DOHH2 (cell line): Measurements from ENCODE around the gene BMX.

ENCODE experiments used
- H3F3A ChIP-seq: fragments of 200-600 bp; sonication (generic), shearing (Covaris generic); 2 replicates; pipeline ENCODE4 v1.6.0; 2016; ENCODE audit warnings: antibody characterized with exemption, mild to moderate bottlenecking; ENCODE audit not compliant: control insufficient read depth, insufficient read depth
- H3K27ac ChIP-seq: fragments of 200-600 bp; sonication (generic); 2 replicates; pipeline ENCODE4 v1.5.1; 2014; ENCODE audit warnings: low read depth, mild to moderate bottlenecking, low read length, moderate library complexity
- H3K27me3 ChIP-seq: fragments of 200-600 bp; sonication (generic); 2 replicates; pipeline ENCODE4 v1.6.1; 2014; ENCODE audit warnings: mild to moderate bottlenecking, low read length, mixed read lengths; ENCODE audit not compliant: control insufficient read depth
- H3K36me3 ChIP-seq: fragments of 200-600 bp; sonication (generic); 2 replicates; pipeline ENCODE4 v1.6.1; 2014; ENCODE audit warnings: mild to moderate bottlenecking, low read length, moderate library complexity, mixed read lengths; ENCODE audit not compliant: control insufficient read depth
- H3K4me1 ChIP-seq: fragments of 200-600 bp; sonication (generic); 2 replicates; pipeline ENCODE4 v1.6.1; 2014; ENCODE audit warnings: mild to moderate bottlenecking, low read length, mixed read lengths; ENCODE audit not compliant: control insufficient read depth
- H3K4me2 ChIP-seq: fragments of 200-600 bp; sonication (generic); 2 replicates; pipeline ENCODE4 v1.6.0; 2014; ENCODE audit warnings: mild to moderate bottlenecking, low read length, moderate library complexity
- H3K4me3 ChIP-seq: fragments of 200-600 bp; sonication (generic); 2 replicates; pipeline ENCODE4 v1.5.1; 2014; ENCODE audit warnings: mild to moderate bottlenecking, low read length, mixed read lengths
- H3K79me2 ChIP-seq: fragments of 200-600 bp; sonication (generic); 2 replicates; pipeline ENCODE4 v1.6.1; 2014; ENCODE audit warnings: mild to moderate bottlenecking, low read length, mixed read lengths; ENCODE audit not compliant: control insufficient read depth
- H3K9me2 ChIP-seq: fragments of 200-600 bp; sonication (generic); replicated peaks from 2 replicates; pipeline ENCODE4 v1.6.1; 2014; ENCODE audit warnings: mild to moderate bottlenecking, low read length, mixed read lengths; ENCODE audit not compliant: control insufficient read depth
- H3K9me3 ChIP-seq: fragments of 200-600 bp; sonication (generic); 2 replicates; pipeline ENCODE4 v1.6.1; 2014; ENCODE audit warnings: antibody characterized with exemption, low read length, mixed read lengths; ENCODE audit not compliant: control insufficient read depth, insufficient read depth
- H4K20me1 ChIP-seq: fragments of 200-600 bp; sonication (generic); 2 replicates; pipeline ENCODE4 v1.6.0; 2014; ENCODE audit warnings: low read depth, mild to moderate bottlenecking, antibody characterized with exemption, low read length, moderate library complexity; ENCODE audit not compliant: control insufficient read depth, insufficient read depth
- EZH2phosphoT487 ChIP-seq: fragments of 200-600 bp; sonication (generic); IDR thresholded peaks from 2 replicates; pipeline ENCODE4 v1.6.1; 2017; ENCODE audit warnings: borderline replicate concordance, mild to moderate bottlenecking, antibody characterized with exemption, low read length, moderate library complexity, mixed read lengths
- TF ChIP-seq, protein P1 (sequence below): fragments of 200-600 bp; sonication (generic); IDR thresholded peaks from one replicate; pipeline ENCODE4 v1.5.1; 2014; ENCODE audit warnings: antibody characterized with exemption, mild to moderate bottlenecking, low read depth, low read length; ENCODE audit not compliant: poor library complexity, severe bottlenecking

The BMX gene

DNA sequence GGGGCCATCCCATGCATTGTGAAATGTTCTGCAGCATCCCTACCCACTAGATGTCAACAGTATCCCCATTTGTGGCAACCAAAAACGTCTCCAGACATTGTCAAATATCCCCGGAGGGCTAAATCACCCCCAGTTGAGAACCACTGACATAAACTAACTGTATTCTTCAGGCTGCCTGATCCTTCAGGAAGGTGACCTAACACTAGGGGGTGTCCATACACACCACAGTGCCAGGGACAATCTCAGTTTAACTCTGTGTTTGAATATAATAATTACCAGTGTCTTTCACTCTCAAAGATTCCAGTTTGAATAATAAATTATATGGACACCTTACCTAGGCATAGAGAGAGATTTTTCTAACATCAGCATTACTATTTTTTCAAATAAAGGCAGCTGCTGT is 93.8 kb downstream of the BMX start:
- TF ChIP-seq, protein P1, sequence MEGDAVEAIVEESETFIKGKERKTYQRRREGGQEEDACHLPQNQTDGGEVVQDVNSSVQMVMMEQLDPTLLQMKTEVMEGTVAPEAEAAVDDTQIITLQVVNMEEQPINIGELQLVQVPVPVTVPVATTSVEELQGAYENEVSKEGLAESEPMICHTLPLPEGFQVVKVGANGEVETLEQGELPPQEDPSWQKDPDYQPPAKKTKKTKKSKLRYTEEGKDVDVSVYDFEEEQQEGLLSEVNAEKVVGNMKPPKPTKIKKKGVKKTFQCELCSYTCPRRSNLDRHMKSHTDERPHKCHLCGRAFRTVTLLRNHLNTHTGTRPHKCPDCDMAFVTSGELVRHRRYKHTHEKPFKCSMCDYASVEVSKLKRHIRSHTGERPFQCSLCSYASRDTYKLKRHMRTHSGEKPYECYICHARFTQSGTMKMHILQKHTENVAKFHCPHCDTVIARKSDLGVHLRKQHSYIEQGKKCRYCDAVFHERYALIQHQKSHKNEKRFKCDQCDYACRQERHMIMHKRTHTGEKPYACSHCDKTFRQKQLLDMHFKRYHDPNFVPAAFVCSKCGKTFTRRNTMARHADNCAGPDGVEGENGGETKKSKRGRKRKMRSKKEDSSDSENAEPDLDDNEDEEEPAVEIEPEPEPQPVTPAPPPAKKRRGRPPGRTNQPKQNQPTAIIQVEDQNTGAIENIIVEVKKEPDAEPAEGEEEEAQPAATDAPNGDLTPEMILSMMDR: no peak
- TF ChIP-seq EZH2phosphoT487: no peak
- H3K27ac ChIP-seq: no peak overlapping the region
- H3K27me3 ChIP-seq: no peaks in the 10 kb centered on the region
- no peaks in the 10 kb centered on the region for H3F3A ChIP-seq
- no peak overlapping the region for H3K4me3 ChIP-seq
- no peaks in the 10 kb centered on the region for H3K79me2 ChIP-seq
- H3K36me3 ChIP-seq: no peaks in the 10 kb centered on the region
- no peaks in the 10 kb centered on the region for H3K4me1 ChIP-seq
- H3K9me2 ChIP-seq: no peaks in the 10 kb centered on the region
- no peaks in the 10 kb centered on the region for H4K20me1 ChIP-seq
- no peak overlapping the region for H3K4me2 ChIP-seq
- H3K9me3 ChIP-seq: no peaks in the 10 kb centered on the region

DNA sequence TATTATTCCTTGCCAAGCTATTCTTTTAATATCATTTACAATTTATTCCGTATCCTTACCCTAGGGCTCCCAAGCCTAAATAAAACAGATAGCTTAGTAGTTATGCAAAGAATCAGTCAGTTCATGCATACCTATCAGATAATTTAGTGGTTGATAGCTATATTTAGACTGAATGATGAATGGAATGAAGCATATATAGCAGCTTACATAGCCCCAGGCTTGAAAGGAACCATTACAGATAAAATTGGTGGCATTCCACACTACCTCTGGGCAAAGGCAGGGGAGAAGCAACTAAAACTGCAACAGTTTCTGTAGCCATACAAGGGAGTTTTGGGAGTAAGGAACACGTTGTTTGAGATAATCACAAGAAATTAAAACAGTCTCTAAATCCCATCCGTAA is 97.4 kb downstream of the BMX start:
- Histone ChIP-seq H3K4me3 (no peak overlapping the region), H3F3A (no peaks in the 10 kb centered on the region), H3K4me2 (no peak overlapping the region), H3K9me3 (no peaks in the 10 kb centered on the region), H3K79me2 (no peaks in the 10 kb centered on the region), H3K36me3 (no peaks in the 10 kb centered on the region), H4K20me1 (no peaks in the 10 kb centered on the region), H3K4me1 (no peaks in the 10 kb centered on the region), H3K27me3 (no peaks in the 10 kb centered on the region), H3K27ac (no peak overlapping the region), H3K9me2 (no peaks in the 10 kb centered on the region)
- no peak for TF ChIP-seq EZH2phosphoT487
- TF ChIP-seq, protein P1: no peak

DNA sequence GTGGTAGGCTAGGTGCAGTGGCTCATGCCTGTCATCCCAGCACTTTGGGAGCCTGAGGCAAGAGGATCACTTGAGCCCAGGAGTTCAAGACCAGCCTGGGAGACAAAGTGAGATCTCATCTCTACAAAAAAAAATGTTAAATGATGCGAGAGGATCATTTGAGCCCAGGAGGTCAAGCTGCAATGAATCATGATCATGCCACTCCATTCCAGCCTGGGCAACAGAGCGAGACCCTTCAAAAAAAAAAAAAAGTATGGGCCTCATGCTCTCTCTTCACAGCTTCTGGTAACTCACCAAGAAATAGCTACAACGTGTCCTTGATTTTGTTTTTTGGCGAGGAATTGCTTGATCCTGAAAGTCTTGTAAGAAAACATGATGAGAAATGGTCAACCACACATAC is 98.9 kb downstream of the BMX start:
- no peak overlapping the region for H3K4me3 ChIP-seq
- no peaks in the 10 kb centered on the region for H3K9me3 ChIP-seq
- H3K4me1 ChIP-seq: no peaks in the 10 kb centered on the region
- H3K9me2 ChIP-seq: no peaks in the 10 kb centered on the region
- H3K79me2 ChIP-seq: no peaks in the 10 kb centered on the region
- H3K4me2 ChIP-seq: no peak overlapping the region
- no peak overlapping the region for H3K27ac ChIP-seq
- H3K36me3 ChIP-seq: no peaks in the 10 kb centered on the region
- no peaks in the 10 kb centered on the region for H3K27me3 ChIP-seq
- no peaks in the 10 kb centered on the region for H3F3A ChIP-seq
- TF ChIP-seq EZH2phosphoT487: no peak
- TF ChIP-seq, protein P1: no peak
- no peaks in the 10 kb centered on the region for H4K20me1 ChIP-seq

DNA sequence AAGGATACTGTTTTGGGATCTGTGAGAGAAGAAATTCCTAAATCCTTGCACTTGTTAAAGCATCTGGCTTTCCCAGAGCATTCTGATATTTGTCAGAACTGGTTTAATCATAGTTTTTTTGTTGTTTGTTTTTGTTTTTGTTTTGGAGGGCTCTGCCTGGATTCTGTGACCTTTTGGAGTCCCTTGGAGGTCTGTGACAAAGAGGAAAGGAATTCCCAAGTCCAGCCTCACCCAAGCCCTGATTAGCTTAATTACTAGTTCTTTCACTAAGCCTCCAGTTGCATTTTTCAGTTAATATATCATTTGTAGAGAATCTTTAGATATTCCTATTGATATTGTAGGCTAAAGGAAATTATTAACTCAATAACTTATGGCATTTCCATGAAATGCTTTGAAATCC is 99.4 kb downstream of the BMX start:
- H3K4me1 ChIP-seq: no peaks in the 10 kb centered on the region
- no peaks in the 10 kb centered on the region for H3K36me3 ChIP-seq
- H3K9me3 ChIP-seq: no peaks in the 10 kb centered on the region
- no peaks in the 10 kb centered on the region for H3K9me2 ChIP-seq
- H3K27me3 ChIP-seq: no peaks in the 10 kb centered on the region
- TF ChIP-seq, protein P1: no peak
- TF ChIP-seq EZH2phosphoT487: no peak
- H3K27ac ChIP-seq: no peak overlapping the region
- no peak overlapping the region for H3K4me2 ChIP-seq
- no peaks in the 10 kb centered on the region for H4K20me1 ChIP-seq
- H3K79me2 ChIP-seq: no peaks in the 10 kb centered on the region
- H3F3A ChIP-seq: no peaks in the 10 kb centered on the region
- H3K4me3 ChIP-seq: no peak overlapping the region
